Activated T-helper 1 cell treated with anti-CD3 and anti-CD28 coated beads, Interleukin-12 subunit alpha, Interleukin-12 subunit beta, Interleukin-2, Interleukin-4 antibody, amounts not matched to agents 30 ng/mL and 10 ng/mL and 1 ng/mL, durations not matched to agents 14 hours and 24 hours and 36 hours (primary cell): ENCODE results near the gene ANGPT4. TPM values are rescaled to one million over a fixed set of nuclear protein-coding genes. Genes with fewer than 3 reads are reported as not detected.
"Not testable (repeated sequence)": the region's sequence is repeated elsewhere in the genome, so short reads cannot be mapped to it uniquely, and the experiment has no call there.

Source experiments
- DNase-seq: peaks from one replicate; pipeline ENCODE4 v3.0.0; 2021; ENCODE audit warnings: low spot score
- H3K27ac Mint-ChIP-seq: one replicate; pipeline ENCODE4 v1.8.0; 2021; ENCODE audit warnings: mild to moderate bottlenecking, mixed read lengths
- H3K27me3 Mint-ChIP-seq: one replicate; pipeline ENCODE4 v1.8.0; 2022; ENCODE audit warnings: mild to moderate bottlenecking, moderate library complexity, mixed read lengths; ENCODE audit not compliant: insufficient read depth
- H3K36me3 Mint-ChIP-seq: one replicate; pipeline ENCODE4 v1.8.0; 2021; ENCODE audit warnings: low read depth, mixed read lengths
- H3K4me1 Mint-ChIP-seq: one replicate; pipeline ENCODE4 v1.8.0; 2021; ENCODE audit warnings: low read depth, mixed read lengths
- H3K4me3 Mint-ChIP-seq: one replicate; pipeline ENCODE4 v1.8.0; 2021; ENCODE audit warnings: mild to moderate bottlenecking, moderate library complexity, mixed read lengths
- H3K9me3 Mint-ChIP-seq: one replicate; pipeline ENCODE4 v1.8.0; 2021; ENCODE audit warnings: mixed read lengths
- intact Hi-C: fragments of 100-400 bp; cut with micrococcal nuclease; formaldehyde crosslinking; loops from one replicate; pipeline ENCODE4 v1.15.1; 2024
- total RNA-seq: library from RNA; stranded (reverse); gene quantifications from 2 replicates; pipeline ENCODE4 v1.2.3, GENCODE V29; 2022

The ANGPT4 gene
- total RNA-seq, 1 donor from 2014 or later = not detected

DNA sequence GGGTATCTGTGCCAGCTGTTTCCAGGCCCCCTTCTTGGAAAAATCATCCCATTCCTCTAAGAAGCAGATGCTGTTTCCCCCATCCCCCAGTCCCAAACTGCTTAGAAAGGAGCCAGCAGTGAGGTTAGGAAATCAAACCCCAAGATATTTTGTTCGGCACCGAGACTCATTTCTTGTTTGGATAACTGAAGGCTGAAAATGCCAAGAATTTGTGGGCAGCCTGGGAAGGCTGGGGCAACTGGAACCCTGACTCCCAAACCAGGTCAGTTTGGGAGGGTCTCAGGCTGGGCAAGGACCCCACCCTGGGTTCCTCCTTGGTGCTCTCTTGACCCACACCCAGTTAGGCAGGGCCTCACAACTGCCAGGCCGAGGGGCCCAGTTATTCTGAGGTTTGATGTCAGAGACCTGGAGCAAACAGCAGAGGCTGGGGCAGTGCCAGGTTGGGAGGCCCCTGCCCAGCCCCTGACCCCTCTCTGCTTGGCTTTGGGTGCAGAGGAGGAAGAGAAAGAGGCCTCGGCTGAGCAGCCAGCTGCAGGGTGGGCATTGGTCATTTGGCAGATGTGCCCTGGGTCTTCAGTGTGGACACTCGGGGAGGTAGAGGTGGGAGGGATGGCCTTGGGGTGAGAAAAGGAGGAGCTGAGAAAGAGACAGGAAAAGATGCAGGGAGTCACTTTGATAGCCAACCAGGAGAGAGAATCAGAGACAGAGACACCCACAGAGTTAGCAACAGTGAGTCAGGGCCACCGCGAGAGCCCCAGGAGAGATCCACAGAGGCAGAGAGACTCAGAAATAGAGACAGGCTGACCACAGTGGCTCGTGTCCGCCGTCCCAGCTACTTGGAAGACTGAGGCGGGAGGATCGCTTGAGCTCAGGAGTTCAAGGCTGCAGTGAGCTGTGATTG is 5.0 kb downstream of the ANGPT4 start:
- Mint-ChIP-seq H3K4me1 (no peaks in the 10 kb centered on the region), H3K4me3 (no peak overlapping the region), H3K27ac (no peak overlapping the region), H3K36me3 (no peaks in the 10 kb centered on the region), H3K9me3 (no peaks in the 10 kb centered on the region), H3K27me3 (peaks cover 6% of the 10 kb centered on the region)
- no peak for DNase-seq
- intact Hi-C loops = no loop called here

DNA sequence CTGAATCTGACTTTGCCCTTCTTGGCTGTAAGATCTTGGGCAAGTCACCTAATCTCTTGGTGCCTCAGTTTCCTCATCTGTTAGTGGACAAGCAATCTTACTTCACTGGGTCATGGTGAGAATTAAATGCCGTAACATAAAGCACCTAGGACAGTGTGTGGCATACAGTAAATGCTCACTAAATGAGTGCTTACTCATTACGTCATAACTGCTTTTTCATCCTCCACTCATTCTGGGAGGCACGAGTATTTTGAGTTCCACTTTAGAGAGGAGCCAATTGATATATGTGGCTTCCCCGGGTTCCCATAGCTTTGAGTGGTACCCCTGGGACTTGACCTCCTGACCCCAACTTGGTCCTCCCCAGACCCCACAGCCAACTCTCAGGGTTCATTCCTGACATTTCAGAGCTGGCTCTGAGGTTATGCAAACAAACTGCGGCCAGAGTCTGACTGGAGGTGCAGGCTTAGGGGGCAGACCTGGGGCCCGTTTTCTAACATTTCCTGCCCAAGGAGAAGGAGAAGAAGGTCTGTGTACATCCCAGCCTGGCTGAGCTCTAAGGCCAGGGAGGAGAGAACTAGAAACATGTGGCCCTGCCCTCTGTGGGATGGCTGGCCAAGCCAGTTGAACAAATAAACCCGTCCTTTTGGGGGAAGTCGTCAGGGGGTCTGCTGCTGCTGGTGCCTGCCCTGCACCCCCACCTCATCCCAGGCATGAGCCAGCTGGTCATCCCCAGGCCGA is 5.8 kb downstream of the ANGPT4 start:
- H3K4me1 Mint-ChIP-seq = peaks cover under 1% of the 10 kb centered on the region
- H3K9me3 Mint-ChIP-seq = no peaks in the 10 kb centered on the region
- intact Hi-C loops = no loop called here
- H3K36me3 Mint-ChIP-seq = no peaks in the 10 kb centered on the region
- no peak overlapping the region for H3K27ac Mint-ChIP-seq
- DNase-seq = no peak
- no peak overlapping the region for H3K4me3 Mint-ChIP-seq
- peaks cover 6% of the 10 kb centered on the region for H3K27me3 Mint-ChIP-seq

DNA sequence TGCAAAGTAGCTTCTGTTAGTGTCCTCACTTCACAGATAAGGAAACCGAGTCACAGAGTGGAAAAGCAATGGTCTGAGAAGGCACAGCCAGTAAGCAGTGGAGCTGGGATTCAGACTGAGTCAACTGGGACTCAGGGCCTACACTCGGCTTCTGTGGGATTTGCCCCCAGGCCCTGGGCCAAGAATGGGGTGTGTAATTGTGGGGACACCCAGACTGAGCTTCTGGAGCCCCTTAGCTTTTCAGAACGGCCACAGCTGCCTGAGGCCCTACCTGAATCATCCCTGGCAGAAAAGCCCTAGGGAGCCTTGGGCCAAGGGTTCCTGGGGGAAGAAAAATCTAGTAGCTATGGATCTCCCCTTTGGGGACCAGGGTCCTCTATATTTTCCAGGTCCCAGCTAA is 6.5 kb downstream of the ANGPT4 start:
- Mint-ChIP-seq H3K27ac (no peak overlapping the region), H3K27me3 (peaks cover 6% of the 10 kb centered on the region)

DNA sequence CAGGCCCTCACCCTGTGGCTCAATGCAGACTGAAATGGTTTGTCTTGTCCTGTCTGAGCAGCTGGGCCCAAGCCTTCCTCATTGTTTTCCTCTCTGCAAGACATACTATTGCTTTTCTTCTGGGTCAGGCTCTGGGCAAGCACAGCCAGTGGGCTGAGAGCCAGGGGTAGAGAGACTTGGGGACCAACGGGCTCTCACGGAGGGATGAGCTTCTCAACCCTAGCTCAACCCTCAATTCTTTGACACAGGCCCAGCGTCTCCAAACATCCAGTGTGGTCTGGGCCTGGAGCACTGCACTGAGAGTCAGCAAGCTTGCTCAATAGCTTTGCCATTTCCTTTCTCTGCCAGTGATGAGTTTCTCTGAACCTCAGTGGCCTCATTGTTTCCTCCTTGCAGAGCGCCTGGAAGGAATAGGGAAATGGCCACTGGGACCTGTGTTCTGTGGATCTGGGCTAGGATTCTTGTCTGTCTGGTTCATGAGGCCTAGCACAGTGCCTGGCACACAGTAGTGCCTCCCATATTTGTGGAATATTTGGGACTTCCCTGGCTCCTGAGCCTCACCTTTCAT is 9.3 kb downstream of the ANGPT4 start:
- no peaks in the 10 kb centered on the region for H3K36me3 Mint-ChIP-seq
- H3K4me3 Mint-ChIP-seq = no peak overlapping the region
- H3K27me3 Mint-ChIP-seq = no peaks in the 10 kb centered on the region
- peaks cover 6% of the 10 kb centered on the region for H3K4me1 Mint-ChIP-seq
- DNase-seq = no peak
- intact Hi-C loops = no loop called here
- no peaks in the 10 kb centered on the region for H3K9me3 Mint-ChIP-seq
- no peak overlapping the region for H3K27ac Mint-ChIP-seq

More for the DNA sequence above, 6.5 kb downstream of the ANGPT4 start:
- H3K4me3 Mint-ChIP-seq = no peak overlapping the region
- H3K4me1 Mint-ChIP-seq = peaks cover 6% of the 10 kb centered on the region
- no peaks in the 10 kb centered on the region for H3K36me3 Mint-ChIP-seq
- intact Hi-C loops = no loop called here
- H3K9me3 Mint-ChIP-seq = no peaks in the 10 kb centered on the region
- no peak for DNase-seq

DNA sequence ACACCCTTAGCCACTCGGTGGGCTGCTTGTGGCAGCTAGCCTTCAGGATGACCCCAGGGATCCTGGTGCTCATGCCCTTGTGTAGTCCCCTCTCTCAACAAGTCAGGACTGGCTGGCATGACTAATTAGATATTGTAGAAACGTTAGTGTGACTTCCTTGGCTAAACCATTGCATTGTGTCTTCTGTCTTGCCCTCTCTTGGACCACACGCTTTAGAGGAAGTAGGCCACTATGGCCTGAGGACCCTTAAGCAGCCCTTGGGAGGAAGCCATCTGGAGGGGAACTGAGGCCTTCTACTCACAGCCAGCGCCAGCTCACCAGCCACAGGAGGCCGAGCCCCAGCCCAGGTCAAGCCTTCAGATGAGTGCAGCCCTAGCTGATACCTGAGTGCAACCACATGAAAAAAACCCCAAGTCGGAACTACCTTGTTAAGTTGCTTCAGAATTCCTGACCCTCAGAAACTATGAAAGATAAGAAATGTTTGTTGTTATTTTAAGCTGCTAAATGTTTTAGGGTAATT is 10.1 kb downstream of the ANGPT4 start:
- Mint-ChIP-seq H3K4me1 (peaks cover 6% of the 10 kb centered on the region), H3K27me3 (no peaks in the 10 kb centered on the region), H3K36me3 (no peaks in the 10 kb centered on the region), H3K9me3 (no peaks in the 10 kb centered on the region), H3K27ac (no peak overlapping the region), H3K4me3 (no peak overlapping the region)
- intact Hi-C loops = no loop called here
- DNase-seq = no peak

DNA sequence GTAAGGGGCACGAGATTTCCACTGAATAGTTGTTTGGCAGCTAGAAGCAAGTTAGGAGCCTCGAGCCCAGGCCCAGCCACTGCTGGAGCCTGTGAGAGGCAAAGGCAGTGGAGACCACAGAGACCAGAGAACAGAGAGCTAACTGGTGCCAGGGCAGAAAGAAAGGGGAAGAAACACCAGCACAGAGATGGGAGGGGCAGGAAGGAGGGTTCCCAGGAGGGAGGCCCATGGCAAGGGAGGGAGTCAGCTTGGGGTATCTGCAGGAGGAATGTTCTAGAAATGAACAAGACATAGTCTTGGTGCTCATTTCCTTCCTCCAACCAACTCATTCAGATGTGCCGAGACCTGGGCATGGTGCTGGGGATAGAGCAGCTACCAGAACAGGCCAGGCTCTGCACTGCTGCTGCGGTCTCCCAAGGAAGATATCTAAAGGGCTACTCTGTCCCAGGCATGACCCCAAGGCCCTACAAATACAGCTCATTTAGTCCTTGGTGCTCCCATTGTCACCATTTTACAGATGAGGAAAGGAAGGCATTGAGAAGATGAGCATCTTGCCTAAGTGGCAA is 10.7 kb downstream of the ANGPT4 start:
- Mint-ChIP-seq H3K4me1 (peaks cover 6% of the 10 kb centered on the region), H3K27me3 (no peaks in the 10 kb centered on the region), H3K9me3 (no peaks in the 10 kb centered on the region), H3K36me3 (no peaks in the 10 kb centered on the region), H3K27ac (no peak overlapping the region), H3K4me3 (no peak overlapping the region)
- intact Hi-C loops = no loop called here
- DNase-seq = no peak

DNA sequence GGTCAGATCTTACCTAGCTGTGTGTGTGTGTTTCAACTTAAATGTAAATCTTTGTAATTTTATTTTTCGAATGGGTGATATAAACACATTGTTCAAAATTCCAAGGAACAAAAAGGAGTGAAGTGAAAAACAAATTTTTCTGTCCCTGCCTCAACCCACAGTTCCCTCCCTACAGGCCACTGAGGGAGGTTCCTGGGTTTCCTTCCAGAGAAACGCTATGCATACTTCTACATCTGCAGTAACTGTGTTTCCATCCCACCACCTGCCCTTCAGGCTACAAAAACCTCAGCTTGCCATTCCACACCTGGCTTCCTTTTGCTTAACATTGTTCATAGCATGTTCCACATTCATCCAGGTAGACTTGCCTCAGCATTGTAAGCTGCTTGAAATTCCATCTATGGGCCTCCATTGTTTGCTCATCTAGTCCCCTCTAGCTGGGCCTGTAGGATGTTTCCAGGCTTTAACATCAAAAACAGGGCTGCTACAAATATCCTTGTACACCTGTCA is 12.0 kb downstream of the ANGPT4 start:
- no peaks in the 10 kb centered on the region for H3K36me3 Mint-ChIP-seq
- peaks cover 6% of the 10 kb centered on the region for H3K4me1 Mint-ChIP-seq
- H3K27me3 Mint-ChIP-seq = no peaks in the 10 kb centered on the region
- H3K27ac Mint-ChIP-seq = no peak overlapping the region
- H3K9me3 Mint-ChIP-seq = no peaks in the 10 kb centered on the region
- H3K4me3 Mint-ChIP-seq = no peak overlapping the region
- intact Hi-C loops = no loop called here
- no peak for DNase-seq

DNA sequence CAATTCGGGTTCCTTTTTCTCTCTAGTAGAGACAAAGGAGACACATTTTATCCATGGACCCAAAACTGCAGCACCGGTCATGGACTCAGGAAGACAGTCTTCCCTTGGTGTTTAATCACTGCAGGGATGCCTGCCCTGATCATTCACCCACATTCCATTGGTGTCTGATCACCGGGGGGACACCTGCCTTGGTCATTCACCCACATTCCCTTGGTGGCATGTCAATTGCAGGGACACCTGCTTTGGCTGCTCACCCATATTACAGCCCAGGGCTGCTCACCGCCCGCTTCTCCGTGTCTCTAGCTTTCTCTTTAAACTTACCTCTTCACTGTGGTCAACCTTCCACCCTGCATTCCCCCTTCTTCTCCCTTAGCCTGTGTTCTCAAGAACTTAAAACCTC is 18.7 kb downstream of the ANGPT4 start:
- intact Hi-C loops, DNase-seq: not testable (repeated sequence)

DNA sequence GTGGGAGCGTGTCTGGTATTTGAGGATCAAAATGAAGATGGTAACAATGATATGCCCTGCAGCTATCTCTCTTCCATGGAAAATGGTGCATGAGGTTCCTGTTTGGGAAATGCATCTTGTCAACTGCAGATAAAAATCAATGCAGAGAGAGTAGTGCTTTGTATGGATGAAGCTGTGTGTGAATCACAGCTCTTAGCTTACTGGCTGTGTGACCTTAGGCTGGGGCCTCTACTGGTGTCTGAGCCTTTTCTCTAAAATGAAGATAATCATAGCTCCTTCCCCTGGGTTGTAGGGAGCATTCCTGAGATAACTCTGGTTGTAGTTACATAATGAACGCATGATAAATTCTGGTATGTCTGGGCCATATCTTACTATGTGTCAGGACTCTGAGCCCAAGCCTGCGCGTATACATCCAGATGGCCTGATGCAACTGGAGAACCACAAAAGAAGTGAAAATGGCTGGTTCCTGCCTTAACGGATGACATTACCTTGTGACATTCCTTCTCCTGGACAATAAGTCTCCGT is 19.6 kb downstream of the ANGPT4 start:
- Mint-ChIP-seq H3K27me3 (peaks cover 5% of the 10 kb centered on the region), H3K36me3 (no peaks in the 10 kb centered on the region), H3K9me3 (no peaks in the 10 kb centered on the region), H3K4me1 (no peaks in the 10 kb centered on the region), H3K27ac (no peak overlapping the region), H3K4me3 (no peak overlapping the region)
- intact Hi-C loops = no loop called here
- no peak for DNase-seq

More for the DNA sequence above, 18.7 kb downstream of the ANGPT4 start:
- not testable (repeated sequence) for H3K27ac Mint-ChIP-seq, H3K36me3 Mint-ChIP-seq, H3K9me3 Mint-ChIP-seq, H3K27me3 Mint-ChIP-seq, H3K4me1 Mint-ChIP-seq, H3K4me3 Mint-ChIP-seq

DNA sequence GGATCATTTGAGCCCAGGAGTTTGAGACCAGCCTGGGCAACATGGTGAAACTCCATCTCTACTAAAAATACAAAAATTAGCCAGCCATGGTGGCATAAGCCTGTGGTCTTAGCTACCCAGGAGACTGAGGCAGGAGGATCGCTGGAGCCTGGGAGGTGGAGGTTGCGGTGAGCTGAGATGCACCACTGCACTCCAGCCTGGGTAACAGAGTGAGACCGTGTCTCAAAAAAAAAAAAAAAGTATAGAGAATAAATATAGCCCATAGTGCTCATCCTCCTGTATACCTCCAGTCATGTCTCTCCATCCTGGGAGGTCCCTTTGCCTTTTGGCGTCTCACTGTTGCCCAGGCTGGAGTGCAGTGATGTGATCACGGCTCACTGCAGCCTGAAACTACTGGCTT is 23.8 kb downstream of the ANGPT4 start:
- DNase-seq, H3K27me3 Mint-ChIP-seq, H3K27ac Mint-ChIP-seq, H3K36me3 Mint-ChIP-seq, H3K4me1 Mint-ChIP-seq, H3K9me3 Mint-ChIP-seq, H3K4me3 Mint-ChIP-seq, intact Hi-C loops: not testable (repeated sequence)

DNA sequence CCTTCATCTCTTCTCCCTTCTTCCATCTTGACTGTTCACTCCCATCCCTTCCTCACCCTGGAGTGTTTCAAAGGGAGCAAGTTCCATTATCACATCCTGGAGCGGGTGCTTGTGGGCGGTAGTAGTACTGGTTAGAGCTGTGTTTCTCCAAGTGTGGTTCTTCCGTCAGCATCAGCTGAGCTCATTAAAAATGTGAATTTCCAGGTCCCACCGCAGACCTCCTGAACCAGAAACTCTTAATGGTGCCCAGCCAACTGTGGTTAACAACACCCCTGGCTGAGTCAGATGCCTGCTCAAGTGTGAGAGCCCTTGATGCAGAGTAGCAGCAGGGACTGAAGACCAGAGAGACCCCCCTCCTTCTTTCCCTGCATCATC is 24.4 kb downstream of the ANGPT4 start:
- H3K27ac Mint-ChIP-seq = no peak overlapping the region
- no peaks in the 10 kb centered on the region for H3K36me3 Mint-ChIP-seq

DNA sequence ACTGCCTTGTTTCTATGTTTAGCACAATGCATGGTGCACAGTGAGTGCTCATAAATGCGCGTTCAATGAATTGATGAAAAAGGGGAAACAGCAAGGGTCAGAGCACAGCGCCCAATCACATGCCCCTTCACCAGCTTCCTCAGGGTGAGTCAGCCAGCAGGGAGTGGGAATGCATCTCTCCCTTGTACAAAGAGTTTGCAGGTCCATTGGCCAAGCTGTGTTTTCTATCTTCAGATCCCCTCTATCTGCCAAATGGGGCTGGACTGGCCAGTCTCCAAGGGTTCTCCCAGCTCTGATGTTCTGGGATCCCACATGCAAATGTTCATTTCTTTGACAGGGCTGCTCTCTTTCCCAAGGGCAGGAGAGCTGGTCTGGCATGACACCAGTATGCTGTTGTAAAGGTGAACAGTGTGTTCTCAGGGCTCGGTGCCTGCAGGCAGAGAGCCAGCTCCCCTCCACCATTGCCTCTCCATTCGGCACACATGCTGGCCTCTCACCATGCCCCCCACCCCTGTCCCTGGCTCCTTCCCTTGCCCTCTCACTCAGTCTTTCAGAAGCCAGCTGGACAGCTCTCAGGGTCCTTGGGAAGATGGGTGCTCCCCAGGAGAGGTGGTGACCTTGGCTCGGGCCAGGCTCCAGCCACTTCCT is 25.0 kb downstream of the ANGPT4 start:
- Mint-ChIP-seq H3K9me3 (no peaks in the 10 kb centered on the region), H3K4me1 (no peaks in the 10 kb centered on the region), H3K27me3 (peaks cover 14% of the 10 kb centered on the region), H3K36me3 (no peaks in the 10 kb centered on the region), H3K4me3 (no peak overlapping the region), H3K27ac (no peak overlapping the region)
- DNase-seq = no peak
- intact Hi-C loops = no loop called here

More for the DNA sequence above, 24.4 kb downstream of the ANGPT4 start:
- intact Hi-C loops = no loop called here
- no peak for DNase-seq
- Mint-ChIP-seq H3K4me1 (no peaks in the 10 kb centered on the region), H3K27me3 (peaks cover 12% of the 10 kb centered on the region), H3K9me3 (no peaks in the 10 kb centered on the region), H3K4me3 (no peak overlapping the region)
